Dermis microvascular lymphatic vessel endothelial cell (primary cell): ENCODE measurements around the gene NXPH2. TPM values are rescaled to one million over a fixed set of nuclear protein-coding genes. Genes with fewer than 3 reads are reported as not detected.

ENCODE experiments used
- DNase-seq, 2 donors: peaks; one replicate each; pipeline versions ENCODE4 v3.0.0 to v3.0.0-alpha.2; 2010; ENCODE audit warnings: low read depth in 2 of 2
- total RNA-seq: library from RNA; depleted of rRNA; stranded (reverse); fragments of >200 nt; gene quantifications from 2 replicates; pipeline ENCODE4 v1.2.1, GENCODE V29; 2014

The NXPH2 gene
- total RNA-seq, 1 donor from 2014 or later: not detected

- DNase-seq: no peak
Measured at GRCh38 chr2:138637686-138638085, 142.5 kb downstream of the NXPH2 start.

- no peak for DNase-seq
Measured at GRCh38 chr2:138637061-138637460, 143.1 kb downstream of the NXPH2 start.

- DNase-seq: no peak
Measured at GRCh38 chr2:138633049-138633448, 147.1 kb downstream of the NXPH2 start.

- DNase-seq: no peak
Measured at GRCh38 chr2:138632066-138632620, 148.0 kb downstream of the NXPH2 start.

GRCh38 chr2:138630164-138630563, 150.0 kb downstream of the NXPH2 start:
- DNase-seq: no peak

- no peak for DNase-seq
Measured at GRCh38 chr2:138626148-138626547, 154.0 kb downstream of the NXPH2 start.

DNA sequence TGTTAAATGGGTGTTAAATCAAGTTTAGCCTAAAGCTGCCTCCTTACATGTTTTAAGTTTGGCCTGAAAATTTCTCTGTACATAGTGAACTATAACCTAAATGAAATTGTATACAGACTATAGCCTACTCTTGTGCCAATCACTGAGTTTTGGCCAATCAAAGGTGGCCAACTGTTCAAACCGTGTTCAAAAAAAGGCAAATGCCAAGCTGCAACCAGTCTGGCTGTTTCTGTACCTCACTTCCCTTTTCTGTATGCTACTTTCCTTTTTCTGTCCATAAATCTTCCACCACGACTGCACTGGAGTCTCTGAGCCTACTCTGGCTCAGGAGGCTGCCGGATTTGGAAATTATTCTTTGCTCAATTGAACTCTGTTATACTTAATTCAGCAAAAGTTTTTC, 157.6 kb downstream of the NXPH2 start:
- no peak for DNase-seq

GRCh38 chr2:138621139-138621538, 159.1 kb downstream of the NXPH2 start:
- DNase-seq: no peak

DNA sequence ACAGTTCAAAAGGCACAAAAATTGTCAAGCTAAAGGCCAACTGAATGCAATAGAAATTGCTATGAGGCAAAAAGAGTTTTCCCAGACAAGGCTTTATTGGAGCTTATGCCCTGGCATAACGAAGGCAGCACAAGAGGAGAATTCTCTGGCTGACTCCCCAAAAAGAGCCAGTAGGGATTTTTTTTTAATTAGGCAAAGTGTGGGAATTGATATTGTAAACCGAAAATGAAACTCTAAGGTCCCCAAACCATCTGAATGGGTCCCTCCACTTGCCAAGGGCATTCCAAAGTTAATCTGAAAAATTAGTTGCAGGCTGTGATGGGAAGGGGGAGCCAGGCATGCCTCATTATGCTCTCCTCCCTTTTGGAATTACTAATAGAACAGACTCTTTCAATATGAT, 159.8 kb downstream of the NXPH2 start:
- no peak for DNase-seq
